ENCODE data around the gene TMC7.

- TF ChIP-seq CTCF (conservative IDR thresholded peaks at IDR 0.05; ENCODE audit: low read length) = no peak
- no peak for TF ChIP-seq EZH2phosphoT487 (IDR thresholded peaks at IDR 0.05; ENCODE audit: borderline replicate concordance)
Observed at GRCh38 chr16:19084879-19085278, 101.1 kb downstream of the TMC7 start.

Data from Loucy (cell line).